Body of pancreas (tissue), 4 donors: ENCODE results near the gene WDR27. TPM values are rescaled to one million over a fixed set of nuclear protein-coding genes. Genes with fewer than 3 reads are reported as not detected.
A peak's percentile ranks its signal among the peaks of the same experiment; 100 is the strongest.
"Not testable (repeated sequence)": the region's sequence is repeated elsewhere in the genome, so short reads cannot be mapped to it uniquely, and the experiment has no call there.

Source experiments
- ATAC-seq: fragments of 150-250 bp; one replicate; pipeline ENCODE4 v1.9.1; 2016
- DNase-seq, 4 donors: peaks; one replicate each; pipeline ENCODE4 v3.0.0-alpha.2; 2019
- H3K27ac ChIP-seq, 4 donors: fragments of 200-600 bp; sonication (generic); 1 replicate in 3 of 4; 2 replicates in 1 of 4; pipeline versions ENCODE4 v1.5.1 to v1.6.1; 2016 to 2019; ENCODE audit warnings: mild to moderate bottlenecking in 1 of 4, mixed read lengths in 1 of 4, moderate library complexity in 1 of 4
- H3K27me3 ChIP-seq, 2 donors: fragments of 200-600 bp; sonication (generic); one replicate each; pipeline ENCODE4 v1.6.0; 2016; ENCODE audit warnings: mild to moderate bottlenecking in 1 of 2
- H3K36me3 ChIP-seq, 2 donors: fragments of 200-600 bp; sonication (generic); replicated peaks in 1 of 2; 2 replicates each; pipeline ENCODE4 v1.5.1; 2016; ENCODE audit warnings: low read depth in 2 of 2; ENCODE audit not compliant: insufficient read depth in 1 of 2
- H3K4me1 ChIP-seq: fragments of 200-600 bp; sonication (generic); one replicate; pipeline ENCODE4 v1.6.0; 2016
- H3K4me3 ChIP-seq, 2 donors: fragments of 200-600 bp; sonication (generic); 1 replicate in 1 of 2; 2 replicates in 1 of 2; pipeline ENCODE4 v1.5.1; 2016 to 2019
- H3K9me3 ChIP-seq, 3 donors: fragments of 200-600 bp; sonication (generic); 1 replicate in 2 of 3; 2 replicates in 1 of 3; pipeline ENCODE4 v1.5.1; 2016
- POLR2A ChIP-seq, 3 donors: fragments of 450-650 bp; IDR thresholded peaks; one replicate each; pipeline ENCODE4 v1.6.1; 2016; ENCODE audit warnings: antibody characterized with exemption in 3 of 3, mild to moderate bottlenecking in 2 of 3
- WGBS, 2 donors: methylation state at CpG; one replicate each; pipeline ENCODE4 v1.1.5; 2017; 5-methylcytosine and 5-hydroxymethylcytosine counted together
- intact Hi-C: fragments of 100-400 bp; cut with DNase I; formaldehyde crosslinking; loops from one replicate; pipeline ENCODE4 v1.15.1; 2023
- total RNA-seq, 2 donors: library from RNA; depleted of rRNA; stranded (reverse); fragments of >200 nt; gene quantifications; one replicate each; pipeline ENCODE4 v1.1.0, GENCODE V29; 2016
- TF ChIP-seq, protein P1 (sequence below), 7 experiments: fragments of 450-650 bp in 4 of 7; fragments of 200-600 bp in 3 of 7; sonication (generic) in 3 of 7; IDR thresholded peaks; one replicate each; pipeline ENCODE4 v1.5.1; 2016 to 2019; ENCODE audit warnings: antibody characterized with exemption in 7 of 7

WDR27 gene
- total RNA-seq, 2 donors from 2014 or later = 38.2 to 38.7 TPM

DNA sequence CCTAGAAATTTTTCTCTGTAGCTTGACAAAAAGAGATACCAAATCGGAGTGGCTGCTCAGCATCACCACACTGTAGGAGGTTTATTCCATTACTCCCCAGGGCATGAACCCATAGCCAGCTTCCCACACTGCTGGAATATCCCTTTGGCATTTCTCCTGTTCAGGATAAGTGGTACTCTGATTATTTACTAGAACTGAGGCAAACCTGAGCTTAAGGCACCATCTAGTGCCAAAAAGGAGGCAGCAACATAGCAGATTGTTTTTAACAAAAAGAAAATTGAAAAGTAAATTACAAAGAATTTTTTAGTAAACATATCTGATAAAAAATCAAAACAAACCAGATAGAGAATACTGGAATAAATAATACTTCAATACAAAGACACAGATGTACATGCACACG is 181.7 kb downstream of the WDR27 start:
- H3K36me3 ChIP-seq = no peaks in the 10 kb centered on the region
- intact Hi-C loops = no loop called here
- no peaks in the 10 kb centered on the region for H3K4me1 ChIP-seq
- H3K27ac ChIP-seq = no peak overlapping the region
- DNase-seq = no peak
- H3K9me3 ChIP-seq = no peaks in the 10 kb centered on the region
- no peak for ATAC-seq
- no peak overlapping the region for H3K4me3 ChIP-seq
- no peaks in the 10 kb centered on the region for H3K27me3 ChIP-seq
- TF ChIP-seq, protein P1, sequence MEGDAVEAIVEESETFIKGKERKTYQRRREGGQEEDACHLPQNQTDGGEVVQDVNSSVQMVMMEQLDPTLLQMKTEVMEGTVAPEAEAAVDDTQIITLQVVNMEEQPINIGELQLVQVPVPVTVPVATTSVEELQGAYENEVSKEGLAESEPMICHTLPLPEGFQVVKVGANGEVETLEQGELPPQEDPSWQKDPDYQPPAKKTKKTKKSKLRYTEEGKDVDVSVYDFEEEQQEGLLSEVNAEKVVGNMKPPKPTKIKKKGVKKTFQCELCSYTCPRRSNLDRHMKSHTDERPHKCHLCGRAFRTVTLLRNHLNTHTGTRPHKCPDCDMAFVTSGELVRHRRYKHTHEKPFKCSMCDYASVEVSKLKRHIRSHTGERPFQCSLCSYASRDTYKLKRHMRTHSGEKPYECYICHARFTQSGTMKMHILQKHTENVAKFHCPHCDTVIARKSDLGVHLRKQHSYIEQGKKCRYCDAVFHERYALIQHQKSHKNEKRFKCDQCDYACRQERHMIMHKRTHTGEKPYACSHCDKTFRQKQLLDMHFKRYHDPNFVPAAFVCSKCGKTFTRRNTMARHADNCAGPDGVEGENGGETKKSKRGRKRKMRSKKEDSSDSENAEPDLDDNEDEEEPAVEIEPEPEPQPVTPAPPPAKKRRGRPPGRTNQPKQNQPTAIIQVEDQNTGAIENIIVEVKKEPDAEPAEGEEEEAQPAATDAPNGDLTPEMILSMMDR (IDR thresholded peaks at IDR 0.05) = peak in 3 of 7 experiments; percentile 8 to 17 (median 9)
- TF ChIP-seq POLR2A (IDR thresholded peaks at IDR 0.05) = no peak
- WGBS, 2 donors = 75 to 82% methylated on average over 2 of the region's 2 CpGs

DNA sequence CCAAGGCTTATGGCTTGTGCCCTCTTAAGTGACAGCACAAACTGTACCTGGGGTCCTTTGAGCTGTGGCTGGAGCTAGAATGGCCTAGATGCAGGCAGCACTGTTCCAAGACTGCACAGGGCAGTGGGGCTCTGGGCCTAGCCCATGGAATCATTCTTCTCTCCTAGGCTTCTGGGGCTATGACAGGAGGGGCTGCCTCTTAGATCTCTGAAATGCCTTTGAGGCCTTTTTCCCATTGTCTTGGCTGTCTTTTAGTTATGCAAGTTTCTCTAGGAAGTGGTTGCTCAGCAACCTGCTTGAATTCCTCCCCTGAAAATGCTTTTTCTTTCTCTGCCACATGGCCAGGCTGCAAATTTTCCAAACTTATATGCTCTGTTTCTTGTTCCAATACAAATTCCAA is 183.4 kb downstream of the WDR27 start:
- ATAC-seq (no peak), DNase-seq (no peak)

DNA sequence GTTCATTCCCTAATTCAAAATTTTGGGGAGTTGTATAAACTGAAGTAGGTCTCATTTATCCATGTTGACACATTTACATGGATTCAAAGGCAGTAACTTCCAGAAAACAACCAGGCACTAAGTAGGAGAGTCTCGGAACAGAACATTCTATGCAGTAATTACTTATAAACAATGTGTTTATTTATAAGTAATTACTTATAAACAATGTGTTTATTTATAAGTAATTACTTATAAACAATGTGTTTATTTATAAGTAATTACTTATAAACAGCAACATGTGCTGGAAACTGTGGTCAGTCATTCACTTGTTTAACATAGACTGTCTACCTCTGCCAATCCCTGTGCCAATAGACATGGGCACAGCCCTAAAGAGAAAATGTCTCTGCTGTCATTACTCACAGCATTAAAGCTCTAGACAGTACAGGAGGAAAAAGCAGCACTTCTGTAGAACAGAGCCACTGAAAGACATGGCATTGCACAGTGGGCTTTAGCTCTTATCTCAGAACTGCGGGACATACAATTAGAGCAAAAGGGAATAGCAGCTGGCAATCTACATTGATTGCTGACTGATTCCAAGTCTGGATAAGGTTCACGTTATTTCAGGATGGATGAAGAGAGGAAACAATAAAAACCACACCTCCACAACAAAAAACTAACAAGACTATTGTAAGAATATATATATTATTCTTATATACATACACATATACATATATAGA is 188.2 kb downstream of the WDR27 start:
- H3K4me1 ChIP-seq = no peaks in the 10 kb centered on the region
- TF ChIP-seq, protein P1 (IDR thresholded peaks at IDR 0.05) = no peak
- no peak for TF ChIP-seq POLR2A (IDR thresholded peaks at IDR 0.05)
- H3K27ac ChIP-seq = no peak overlapping the region
- no peaks in the 10 kb centered on the region for H3K9me3 ChIP-seq
- no peak overlapping the region for H3K4me3 ChIP-seq
- no peaks in the 10 kb centered on the region for H3K27me3 ChIP-seq
- intact Hi-C loops = no loop called here
- WGBS, 2 donors = 72 to 76% methylated on average over 3 of the region's 3 CpGs
- no peaks in the 10 kb centered on the region for H3K36me3 ChIP-seq
- ATAC-seq (no peak), DNase-seq (no peak)

More for the DNA sequence above, 183.4 kb downstream of the WDR27 start:
- H3K9me3 ChIP-seq = no peaks in the 10 kb centered on the region
- H3K27me3 ChIP-seq = no peaks in the 10 kb centered on the region
- intact Hi-C loops = no loop called here
- no peak overlapping the region for H3K27ac ChIP-seq
- no peaks in the 10 kb centered on the region for H3K4me1 ChIP-seq
- TF ChIP-seq POLR2A (IDR thresholded peaks at IDR 0.05) = no peak
- TF ChIP-seq, protein P1 (IDR thresholded peaks at IDR 0.05) = no peak
- no peaks in the 10 kb centered on the region for H3K36me3 ChIP-seq
- no peak overlapping the region for H3K4me3 ChIP-seq

DNA sequence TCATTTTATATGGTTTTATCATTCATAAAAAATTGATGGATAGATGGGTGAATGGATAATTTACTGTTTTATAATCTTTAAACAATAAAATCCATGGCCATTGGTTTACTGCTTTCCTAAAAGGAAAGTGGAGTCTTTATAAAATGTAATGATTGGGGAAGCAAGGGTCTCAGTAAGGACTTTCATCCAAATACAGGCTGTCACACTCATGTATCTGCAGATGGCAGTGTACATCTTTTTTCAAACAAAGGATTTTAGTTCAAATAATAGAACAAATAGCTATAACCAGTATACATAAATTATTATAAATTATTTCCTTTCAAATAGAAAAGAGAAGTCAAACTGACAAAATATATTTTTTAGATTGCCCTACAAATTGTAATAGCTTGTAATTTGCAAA is 190.0 kb downstream of the WDR27 start:
- H3K4me1 ChIP-seq, H3K4me3 ChIP-seq, H3K9me3 ChIP-seq, H3K27me3 ChIP-seq, ATAC-seq, H3K36me3 ChIP-seq, intact Hi-C loops, DNase-seq, H3K27ac ChIP-seq: not testable (repeated sequence)

DNA sequence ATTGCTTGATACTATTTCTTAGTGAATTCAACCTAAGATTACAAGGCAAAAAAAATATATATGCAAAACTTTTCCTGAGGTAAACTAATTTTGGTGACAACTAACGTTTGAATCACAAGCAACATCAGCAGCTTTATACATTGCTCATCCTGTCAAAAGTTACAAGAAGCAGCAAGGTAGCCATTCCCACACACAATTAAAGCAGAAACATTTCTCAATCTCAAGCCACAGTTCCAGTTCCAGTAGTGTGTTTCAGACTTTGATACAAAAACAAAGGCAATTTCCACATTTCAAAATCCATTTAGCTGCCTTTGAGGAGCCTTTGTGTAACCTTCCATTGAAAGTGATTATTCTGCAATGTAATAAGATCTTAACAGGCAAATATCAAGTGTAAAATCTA is 191.0 kb downstream of the WDR27 start:
- intact Hi-C loops = no loop called here
- no peak overlapping the region for H3K4me3 ChIP-seq
- no peak overlapping the region for H3K27ac ChIP-seq
- 50 to 54% methylated on average over 1 of the region's 1 CpG for WGBS, 2 donors
- H3K4me1 ChIP-seq = no peaks in the 10 kb centered on the region
- no peaks in the 10 kb centered on the region for H3K9me3 ChIP-seq
- ATAC-seq (no peak), DNase-seq (no peak)
- no peak for TF ChIP-seq POLR2A (IDR thresholded peaks at IDR 0.05)
- TF ChIP-seq, protein P1 (IDR thresholded peaks at IDR 0.05) = no peak
- no peaks in the 10 kb centered on the region for H3K27me3 ChIP-seq
- H3K36me3 ChIP-seq = no peaks in the 10 kb centered on the region
